ENCODE data around the gene SEMA7A.

DNA sequence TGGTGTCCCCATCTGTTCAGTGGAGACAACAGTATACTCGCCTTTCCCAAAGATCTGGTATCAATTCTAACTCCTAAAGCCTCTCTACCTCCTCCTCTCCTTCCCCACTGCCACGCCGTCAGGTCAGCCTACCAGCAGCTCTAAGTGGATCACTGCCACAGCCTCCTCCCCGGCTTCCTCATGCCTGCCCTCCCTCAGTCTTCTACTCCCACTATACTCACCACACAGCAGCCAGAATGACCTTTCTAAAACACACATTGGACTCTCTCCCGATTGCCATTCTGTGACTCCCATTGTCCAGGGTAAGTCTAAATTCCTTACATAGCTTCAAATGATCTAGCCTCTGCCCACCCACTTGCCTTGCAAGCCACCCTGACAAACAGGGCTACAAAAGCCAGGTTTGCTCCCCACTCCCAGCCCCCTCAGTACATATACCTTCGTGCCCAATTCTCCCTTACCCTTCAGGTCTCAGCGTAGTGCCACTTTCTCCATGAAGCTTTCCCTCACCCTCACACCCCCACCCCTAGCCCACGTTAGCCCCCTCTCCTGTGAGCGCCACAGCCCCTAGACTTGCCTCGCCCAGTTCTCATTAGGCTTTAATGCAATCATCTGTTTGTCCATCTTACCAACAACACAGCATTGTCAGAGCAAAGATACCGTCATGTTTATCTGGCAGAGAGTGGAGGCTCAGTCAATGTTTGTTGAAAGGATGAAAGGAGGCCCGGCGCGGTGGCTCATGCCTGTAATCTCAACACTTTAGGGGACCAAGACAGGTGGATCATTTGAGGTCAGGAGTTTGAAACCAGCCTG lies 9.5 kb upstream of the SEMA7A start:
- no peak for TF ChIP-seq EZH2phosphoT487 (conservative IDR thresholded peaks at IDR 0.05; ENCODE audit: low read length)
- TF ChIP-seq, protein P1, sequence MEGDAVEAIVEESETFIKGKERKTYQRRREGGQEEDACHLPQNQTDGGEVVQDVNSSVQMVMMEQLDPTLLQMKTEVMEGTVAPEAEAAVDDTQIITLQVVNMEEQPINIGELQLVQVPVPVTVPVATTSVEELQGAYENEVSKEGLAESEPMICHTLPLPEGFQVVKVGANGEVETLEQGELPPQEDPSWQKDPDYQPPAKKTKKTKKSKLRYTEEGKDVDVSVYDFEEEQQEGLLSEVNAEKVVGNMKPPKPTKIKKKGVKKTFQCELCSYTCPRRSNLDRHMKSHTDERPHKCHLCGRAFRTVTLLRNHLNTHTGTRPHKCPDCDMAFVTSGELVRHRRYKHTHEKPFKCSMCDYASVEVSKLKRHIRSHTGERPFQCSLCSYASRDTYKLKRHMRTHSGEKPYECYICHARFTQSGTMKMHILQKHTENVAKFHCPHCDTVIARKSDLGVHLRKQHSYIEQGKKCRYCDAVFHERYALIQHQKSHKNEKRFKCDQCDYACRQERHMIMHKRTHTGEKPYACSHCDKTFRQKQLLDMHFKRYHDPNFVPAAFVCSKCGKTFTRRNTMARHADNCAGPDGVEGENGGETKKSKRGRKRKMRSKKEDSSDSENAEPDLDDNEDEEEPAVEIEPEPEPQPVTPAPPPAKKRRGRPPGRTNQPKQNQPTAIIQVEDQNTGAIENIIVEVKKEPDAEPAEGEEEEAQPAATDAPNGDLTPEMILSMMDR (IDR thresholded peaks at IDR 0.05; ENCODE audit: insufficient read depth, low read length, poor library complexity, severe bottlenecking), result no peak
